Stomach smooth muscle (tissue), 2 donors: ENCODE results near the gene HDAC4.

Source experiments
- H3K27ac ChIP-seq: one replicate; pipeline ENCODE4 v1.7.0; 2013; ENCODE audit warnings: mild to moderate bottlenecking, low read length, inconsistent platforms
- H3K27me3 ChIP-seq, 2 donors: one replicate each; pipeline ENCODE4 v1.7.0; 2013; ENCODE audit warnings: low read length in 2 of 2; ENCODE audit not compliant: insufficient read depth in 2 of 2, control insufficient read depth in 1 of 2
- H3K36me3 ChIP-seq, 2 donors: one replicate each; pipeline ENCODE4 v1.7.0; 2013; ENCODE audit warnings: low read length in 2 of 2; ENCODE audit not compliant: control insufficient read depth in 2 of 2, insufficient read depth in 2 of 2
- H3K4me1 ChIP-seq: one replicate; pipeline ENCODE4 v1.7.0; 2013; ENCODE audit warnings: low read length; ENCODE audit not compliant: control insufficient read depth, insufficient read depth
- H3K4me3 ChIP-seq, 2 donors: one replicate each; pipeline ENCODE4 v1.7.0; 2013; ENCODE audit warnings: low read length in 2 of 2
- H3K9ac ChIP-seq, 2 donors: one replicate each; pipeline ENCODE4 v1.7.0; 2013; ENCODE audit warnings: low read length in 2 of 2, mild to moderate bottlenecking in 1 of 2
- H3K9me3 ChIP-seq, 2 donors: one replicate each; pipeline ENCODE4 v1.7.0; 2013; ENCODE audit warnings: low read length in 2 of 2; ENCODE audit not compliant: control insufficient read depth in 2 of 2
- donor health status: healthy.
- donor health status: Pancreatic carcinoma.

The HDAC4 gene

DNA sequence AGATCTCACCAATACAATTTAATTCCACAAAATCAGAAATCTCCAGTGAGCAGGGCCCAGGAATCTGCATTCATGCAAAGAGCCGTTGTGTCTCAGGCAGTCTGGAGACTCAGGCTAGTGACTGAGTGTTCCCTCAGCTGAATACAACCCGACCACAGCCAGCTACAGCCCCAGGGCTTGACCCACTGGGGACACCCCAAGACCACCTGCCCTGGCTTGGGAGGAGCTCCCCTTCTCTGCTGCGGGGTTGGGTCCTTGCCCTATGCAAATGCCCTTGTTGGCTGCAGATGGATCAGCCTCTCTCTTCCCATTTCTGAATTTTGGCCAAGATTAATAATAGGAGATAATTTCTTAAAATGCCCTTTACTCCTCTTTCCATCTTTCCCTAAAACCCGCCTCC lies 395.2 kb downstream of the HDAC4 start:
- Histone ChIP-seq H3K4me1 (peaks cover 10% of the 10 kb centered on the region), H3K9me3 (peaks cover 0 to 14% of the 10 kb centered on the region in 2 donors), H3K9ac (no peak overlapping the region), H3K36me3 (no peaks in the 10 kb centered on the region), H3K27me3 (peaks cover 8 to 20% of the 10 kb centered on the region in 2 donors), H3K4me3 (no peak overlapping the region), H3K27ac (no peak overlapping the region)

DNA sequence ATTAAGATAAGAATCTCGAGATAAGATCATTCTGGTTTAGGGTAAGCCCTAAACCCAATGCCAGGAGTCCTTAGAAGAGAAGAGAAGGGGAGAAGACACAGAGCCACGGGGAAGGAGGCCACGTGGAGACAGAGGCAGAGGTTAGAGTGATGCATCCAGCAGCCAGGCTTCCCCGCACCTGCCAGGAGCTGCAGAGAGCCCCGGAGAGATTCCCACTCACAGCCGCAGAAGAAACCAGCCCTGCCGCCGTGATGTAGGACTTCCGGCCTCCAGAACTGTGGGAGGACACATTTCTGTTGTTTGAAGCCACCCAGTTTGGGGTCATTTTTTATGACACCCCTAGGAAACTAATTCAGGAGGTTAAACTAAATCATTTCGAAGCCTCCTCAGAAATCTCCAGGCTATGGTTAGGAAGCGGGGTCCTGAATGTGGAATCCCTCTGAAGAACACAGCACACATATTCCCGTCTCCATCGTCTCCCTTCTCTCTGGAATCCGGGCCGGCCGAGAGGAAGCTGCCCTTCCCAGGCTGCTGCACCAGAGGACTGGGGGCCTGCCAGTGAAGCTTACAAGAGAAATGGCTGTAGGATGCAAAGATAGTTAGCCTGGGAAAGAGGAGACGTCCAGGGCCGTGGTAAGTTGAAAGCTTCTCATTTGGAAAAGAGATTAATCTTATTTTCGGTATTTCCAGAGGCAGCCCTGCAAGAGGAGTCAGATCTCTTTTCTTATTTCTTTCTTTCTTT lies 396.4 kb downstream of the HDAC4 start:
- H3K9ac ChIP-seq: no peak overlapping the region
- peaks cover 0 to 16% of the 10 kb centered on the region in 2 donors for H3K9me3 ChIP-seq
- H3K4me1 ChIP-seq: peaks cover 10% of the 10 kb centered on the region
- H3K4me3 ChIP-seq: no peak overlapping the region
- no peak overlapping the region for H3K27ac ChIP-seq
- peaks cover 8 to 17% of the 10 kb centered on the region in 2 donors for H3K27me3 ChIP-seq
- no peaks in the 10 kb centered on the region for H3K36me3 ChIP-seq

DNA sequence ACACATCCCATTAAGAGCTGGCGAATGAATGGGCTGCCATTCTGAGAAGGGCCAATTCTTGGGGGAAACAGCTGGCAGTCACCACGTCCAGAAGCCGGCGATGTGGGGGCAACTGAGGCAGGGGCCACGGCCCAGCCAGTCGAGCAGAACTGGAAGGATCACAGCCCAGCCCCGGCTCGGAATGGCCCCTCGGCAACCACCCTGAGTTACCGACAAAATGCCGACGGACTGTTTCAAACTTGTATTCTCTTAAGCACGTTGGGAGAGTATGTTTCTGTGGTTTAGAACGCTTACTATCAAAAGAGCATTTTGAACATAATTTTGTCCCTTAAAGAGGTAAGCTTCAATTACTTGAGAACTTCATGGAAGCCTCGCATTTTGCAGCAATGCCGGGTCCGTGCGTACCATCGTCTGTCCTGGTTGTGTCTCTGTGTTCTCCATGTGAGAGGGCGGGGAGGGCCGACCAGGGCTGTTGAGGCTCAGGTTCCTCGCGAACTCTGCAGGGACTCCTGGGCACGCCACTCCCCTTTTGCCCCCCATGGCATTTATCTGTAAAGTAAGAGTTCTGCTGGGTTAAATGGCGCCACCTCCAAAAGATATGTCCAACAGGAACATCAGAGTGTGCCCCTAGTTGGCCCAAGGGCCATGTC lies 397.1 kb downstream of the HDAC4 start:
- peaks cover 8 to 12% of the 10 kb centered on the region in 2 donors for H3K27me3 ChIP-seq
- H3K9ac ChIP-seq: no peak overlapping the region
- peaks cover 0 to 16% of the 10 kb centered on the region in 2 donors for H3K9me3 ChIP-seq
- peaks cover 10% of the 10 kb centered on the region for H3K4me1 ChIP-seq
- no peak overlapping the region for H3K27ac ChIP-seq
- no peaks in the 10 kb centered on the region for H3K36me3 ChIP-seq
- peak overlapping the region in 1 of 2 donors; percentile 64 for H3K4me3 ChIP-seq

DNA sequence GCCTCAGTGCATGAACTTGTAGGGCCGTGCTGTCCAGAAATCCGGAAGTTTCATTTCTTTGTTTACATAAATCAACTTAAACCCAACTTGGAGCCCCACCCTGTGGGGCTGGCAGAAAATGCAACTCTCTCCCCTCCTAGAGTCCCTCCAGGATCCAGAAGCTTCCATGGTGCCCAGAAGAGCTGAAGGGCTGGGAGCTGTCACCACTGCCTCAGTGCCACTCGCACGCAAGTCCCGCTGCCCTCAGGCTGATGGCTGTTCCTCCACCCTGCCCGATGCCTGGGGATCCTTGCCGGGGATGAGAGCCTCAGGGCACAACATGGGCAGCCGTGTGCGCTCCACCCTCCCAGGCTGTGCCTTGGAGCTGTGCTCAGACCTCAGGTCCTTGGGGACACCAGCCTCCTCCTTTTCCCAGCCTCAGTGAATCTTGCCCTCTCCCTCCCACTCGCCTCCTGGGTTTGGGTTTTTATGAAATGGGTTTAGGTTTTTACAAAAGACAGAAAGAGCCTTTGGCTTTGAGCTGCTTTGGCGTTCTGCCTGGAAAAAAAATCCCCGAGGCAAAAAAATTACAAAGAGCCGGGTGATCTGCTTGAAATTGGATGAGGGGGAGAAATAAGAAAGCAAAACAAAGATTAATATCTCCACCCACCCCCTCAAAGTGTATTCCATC lies 397.7 kb downstream of the HDAC4 start:
- Histone ChIP-seq H3K27me3 (peaks cover 6 to 12% of the 10 kb centered on the region in 2 donors), H3K4me1 (peaks cover 10% of the 10 kb centered on the region), H3K36me3 (no peaks in the 10 kb centered on the region), H3K4me3 (peak overlapping the region; percentile 53 to 64), H3K9me3 (peaks cover 0 to 16% of the 10 kb centered on the region in 2 donors), H3K9ac (peak overlapping the region; percentile 33 to 51), H3K27ac (peak overlapping the region; percentile 18)

DNA sequence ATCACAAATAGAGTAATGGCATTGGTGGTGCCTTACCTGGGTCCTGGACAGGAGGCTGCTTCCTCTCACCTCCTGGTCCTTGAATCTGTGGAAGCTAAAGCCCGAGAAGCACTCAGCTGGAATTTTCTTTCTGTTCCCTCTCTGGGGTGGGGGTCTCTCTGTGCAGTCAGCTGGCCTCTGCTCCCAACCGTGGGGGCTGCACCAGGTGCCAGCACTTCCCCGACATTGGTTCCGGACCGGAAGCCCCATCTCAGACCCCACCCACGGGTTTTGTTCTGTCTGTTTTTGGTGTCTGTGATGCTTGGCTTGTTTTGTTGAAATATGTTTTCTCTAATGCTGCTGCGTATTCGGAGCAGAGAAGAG lies 398.2 kb downstream of the HDAC4 start:
- peaks cover 4 to 11% of the 10 kb centered on the region in 2 donors for H3K27me3 ChIP-seq
- peaks cover 10% of the 10 kb centered on the region for H3K4me1 ChIP-seq
- H3K27ac ChIP-seq: peak overlapping the region; percentile 18
- peaks cover 0 to 16% of the 10 kb centered on the region in 2 donors for H3K9me3 ChIP-seq
- no peaks in the 10 kb centered on the region for H3K36me3 ChIP-seq
- H3K4me3 ChIP-seq: peak overlapping the region in 1 of 2 donors; percentile 35
- H3K9ac ChIP-seq: no peak overlapping the region

DNA sequence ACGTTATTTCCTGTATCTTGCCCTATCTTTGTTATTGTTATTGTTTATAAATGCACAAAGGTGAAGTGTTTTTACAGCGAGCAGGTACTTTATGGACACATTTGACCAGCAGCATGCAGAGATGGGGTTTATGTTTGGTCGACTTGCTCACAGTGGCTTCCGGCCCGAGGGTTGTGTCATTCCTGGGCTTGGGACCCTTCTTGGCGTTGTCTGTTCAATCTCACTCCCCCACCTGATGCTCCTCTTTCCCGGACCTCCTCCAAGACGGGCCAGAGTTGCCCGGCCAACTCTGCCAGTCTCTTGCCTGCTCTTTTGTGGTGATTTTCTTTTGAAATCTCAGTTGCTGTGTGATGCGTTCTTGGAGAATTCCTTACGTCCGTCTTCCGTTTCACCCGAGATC lies 399.0 kb downstream of the HDAC4 start:
- Histone ChIP-seq H3K27ac (no peak overlapping the region), H3K36me3 (no peaks in the 10 kb centered on the region), H3K9ac (no peak overlapping the region), H3K9me3 (peaks cover 0 to 11% of the 10 kb centered on the region in 2 donors), H3K4me1 (peaks cover 11% of the 10 kb centered on the region), H3K27me3 (peaks cover 4 to 5% of the 10 kb centered on the region in 2 donors), H3K4me3 (no peak overlapping the region)

DNA sequence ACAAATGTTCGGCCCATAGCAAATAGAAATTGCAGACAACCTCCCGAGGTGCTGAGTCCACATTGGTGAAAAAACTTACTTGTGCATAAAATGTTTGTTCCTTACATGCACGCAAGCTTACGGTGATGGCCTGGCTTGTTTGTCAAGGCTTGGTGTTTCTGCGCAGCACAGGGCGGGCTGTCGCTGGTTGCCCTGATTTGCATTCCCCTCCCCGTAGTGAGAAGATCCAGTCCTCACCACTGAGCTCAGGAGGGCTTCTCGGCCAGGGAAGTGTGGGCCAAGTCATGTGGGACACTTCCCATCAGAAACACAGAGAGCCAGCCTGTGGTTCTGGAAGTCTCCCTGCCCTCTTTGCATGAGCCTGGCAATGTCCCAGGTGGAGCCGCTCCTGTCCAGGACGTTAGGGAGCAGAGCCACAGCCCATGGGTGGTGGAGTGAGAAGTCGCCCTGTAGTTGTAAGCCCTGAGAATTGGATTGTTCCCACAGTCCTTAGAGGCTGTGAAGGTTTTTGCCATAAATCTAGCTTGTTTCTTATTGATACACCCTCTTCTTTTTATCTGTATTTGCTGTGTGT lies 400.2 kb downstream of the HDAC4 start:
- no peak overlapping the region for H3K27ac ChIP-seq

DNA sequence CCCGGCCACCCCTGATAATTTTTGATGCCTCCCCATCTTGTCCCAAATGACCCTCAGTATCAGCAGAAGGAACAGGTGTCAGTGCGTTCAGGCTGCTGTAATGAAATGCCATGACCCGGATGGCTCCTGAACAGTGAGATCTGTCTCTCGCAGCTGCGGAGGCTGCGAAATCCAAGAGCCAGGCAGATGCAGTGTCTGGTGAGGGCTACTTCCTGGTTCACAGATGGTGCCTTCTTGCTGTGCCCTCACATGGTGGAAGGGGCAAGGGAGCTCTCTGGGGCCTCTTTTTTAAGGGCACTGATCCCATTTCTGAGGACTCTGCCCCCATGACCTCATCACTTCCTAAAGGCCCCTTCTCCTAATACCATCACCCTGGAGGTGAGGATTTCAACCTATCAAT lies 400.7 kb downstream of the HDAC4 start:
- no peak overlapping the region for H3K4me3 ChIP-seq

More for the DNA sequence above, 400.2 kb downstream of the HDAC4 start:
- peaks cover under 1 to 2% of the 10 kb centered on the region in 2 donors for H3K27me3 ChIP-seq
- H3K36me3 ChIP-seq: no peaks in the 10 kb centered on the region
- H3K9me3 ChIP-seq: peaks cover 0 to 6% of the 10 kb centered on the region in 2 donors
- no peak overlapping the region for H3K4me3 ChIP-seq
- no peak overlapping the region for H3K9ac ChIP-seq
- H3K4me1 ChIP-seq: peaks cover 12% of the 10 kb centered on the region

DNA sequence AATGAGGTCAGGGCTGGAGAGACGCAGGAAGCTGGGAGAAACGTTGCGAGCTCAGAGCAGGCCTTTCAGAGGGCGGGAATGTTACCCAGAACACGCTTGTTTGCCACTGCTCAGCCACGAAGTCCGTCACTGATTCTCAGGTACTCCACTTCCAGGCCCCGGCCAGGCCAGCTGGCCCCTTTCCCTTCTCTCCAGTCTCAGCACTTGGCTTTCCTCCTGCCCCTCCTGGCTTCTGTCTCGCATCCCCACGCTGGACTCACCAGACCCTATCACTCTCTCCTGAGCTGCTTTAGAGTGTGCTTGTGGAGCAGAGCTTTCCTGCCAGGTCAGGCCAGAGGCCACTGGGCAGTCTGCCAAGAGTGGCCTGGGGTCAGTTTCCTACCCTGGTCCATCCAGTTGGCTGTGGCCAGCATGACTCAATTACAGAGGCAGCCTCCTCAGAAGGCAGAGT lies 401.5 kb downstream of the HDAC4 start:
- Histone ChIP-seq H3K27ac (no peak overlapping the region), H3K9me3 (peaks cover 0 to 14% of the 10 kb centered on the region in 2 donors), H3K9ac (no peak overlapping the region)

More for the DNA sequence above, 400.7 kb downstream of the HDAC4 start:
- Histone ChIP-seq H3K9ac (no peak overlapping the region), H3K27me3 (no peaks in the 10 kb centered on the region), H3K4me1 (peaks cover 12% of the 10 kb centered on the region), H3K36me3 (no peaks in the 10 kb centered on the region), H3K27ac (no peak overlapping the region), H3K9me3 (peaks cover 0 to 8% of the 10 kb centered on the region in 2 donors)

DNA sequence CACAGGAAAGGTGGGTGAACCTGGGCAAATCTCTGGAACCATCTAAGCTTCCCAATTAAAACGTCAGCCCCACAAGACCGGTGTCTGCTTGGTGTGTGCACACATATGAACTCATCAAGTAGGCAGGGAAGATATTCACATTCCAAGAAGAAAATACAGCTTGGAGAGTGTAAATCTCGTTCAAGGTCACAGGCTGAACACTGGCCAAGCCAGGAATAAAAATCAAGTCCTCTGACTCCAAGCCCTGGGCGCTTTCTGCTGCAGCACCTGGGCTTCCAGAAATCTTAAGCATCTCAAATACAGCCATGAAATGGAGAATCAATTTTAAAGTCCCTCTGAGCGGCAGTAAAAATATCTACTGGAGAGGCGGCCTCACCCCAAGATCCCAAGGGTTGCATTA lies 402.0 kb downstream of the HDAC4 start:
- H3K36me3 ChIP-seq: no peaks in the 10 kb centered on the region
- no peak overlapping the region for H3K4me3 ChIP-seq
- H3K9me3 ChIP-seq: peaks cover 0 to 14% of the 10 kb centered on the region in 2 donors
- no peak overlapping the region for H3K9ac ChIP-seq
- H3K27me3 ChIP-seq: no peaks in the 10 kb centered on the region
- peaks cover 12% of the 10 kb centered on the region for H3K4me1 ChIP-seq
- H3K27ac ChIP-seq: no peak overlapping the region

More for the DNA sequence above, 401.5 kb downstream of the HDAC4 start:
- Histone ChIP-seq H3K4me1 (peaks cover 12% of the 10 kb centered on the region), H3K36me3 (no peaks in the 10 kb centered on the region), H3K4me3 (no peak overlapping the region), H3K27me3 (no peaks in the 10 kb centered on the region)
